HG03175 (cell line): ENCODE measurements around the gene ACTR1A.
"Not testable (repeated sequence)": the region's sequence is repeated elsewhere in the genome, so short reads cannot be mapped to it uniquely, and the experiment has no call there.

Experiments
- ATAC-seq: cut with Tn5 transposase; IDR thresholded peaks from one replicate; pipeline ENCODE4 v1.9.1; 2021; ENCODE audit warnings: mild to moderate bottlenecking, moderate library complexity; ENCODE audit not compliant: unreplicated experiment

ACTR1A gene

GRCh38 chr10:102515724-102516123 lies 13.2 kb upstream of the ACTR1A start:
- no peak for ATAC-seq

GRCh38 chr10:102514487-102515311 lies 12.2 kb upstream of the ACTR1A start:
- no peak for ATAC-seq

GRCh38 chr10:102511583-102512274 lies 9.2 kb upstream of the ACTR1A start:
- peak; percentile 83 for ATAC-seq

- no peak for ATAC-seq
Observed at GRCh38 chr10:102509387-102509786, 6.9 kb upstream of the ACTR1A start.

GRCh38 chr10:102508506-102508905 lies 6.0 kb upstream of the ACTR1A start:
- no peak for ATAC-seq

GRCh38 chr10:102507521-102507920 lies 5.0 kb upstream of the ACTR1A start:
- ATAC-seq = no peak

- ATAC-seq = no peak
Observed at GRCh38 chr10:102505462-102506115, 3.1 kb upstream of the ACTR1A start.

- no peak for ATAC-seq
Observed at GRCh38 chr10:102504976-102505300, 2.4 kb upstream of the ACTR1A start.

- ATAC-seq = no peak
Observed at GRCh38 chr10:102504179-102504975, 1.9 kb upstream of the ACTR1A start.

- ATAC-seq = peak; percentile 66
Observed at GRCh38 chr10:102503264-102504178, 1.0 kb upstream of the ACTR1A start, which contains the start of gene SUFU. SUFU (plus strand) TSS chr10:102503972; CDS start chr10:102504153, 181 bp downstream.

- peak; percentile 72 for ATAC-seq
Observed at GRCh38 chr10:102502029-102502336, 529 bp downstream of the ACTR1A start.

GRCh38 chr10:102501201-102502028 lies 1.1 kb downstream of the ACTR1A start:
- ATAC-seq = no peak

GRCh38 chr10:102500686-102501085 lies 1.8 kb downstream of the ACTR1A start:
- ATAC-seq = not testable (repeated sequence)

GRCh38 chr10:102499356-102499755 lies 3.2 kb downstream of the ACTR1A start:
- no peak for ATAC-seq

- no peak for ATAC-seq
Observed at GRCh38 chr10:102497545-102497944, 5.0 kb downstream of the ACTR1A start.

GRCh38 chr10:102493771-102494170 lies 8.7 kb downstream of the ACTR1A start:
- no peak for ATAC-seq

GRCh38 chr10:102492983-102493382 lies 9.5 kb downstream of the ACTR1A start:
- ATAC-seq = no peak

- no peak for ATAC-seq
Observed at GRCh38 chr10:102492344-102492939, 10.1 kb downstream of the ACTR1A start.

GRCh38 chr10:102491136-102491535 lies 11.4 kb downstream of the ACTR1A start:
- ATAC-seq = no peak
